ENCODE data around the gene MAST2. TPM values are rescaled to one million over a fixed set of nuclear protein-coding genes. Genes with fewer than 3 reads are reported as not detected.

The MAST2 gene
- polyA plus RNA-seq, 1 experiment: 24.7 TPM

- no peak overlapping the region for H3K27ac ChIP-seq (ENCODE audit: low read depth, low read length)
- ChIA-PET CTCF (no interaction called here), POLR2A (no interaction called here)
- H3K9me3 ChIP-seq (ENCODE audit: control insufficient read depth, insufficient read depth, low read length): no peaks in the 10 kb centered on the region
- DNase-seq (ENCODE audit: low read depth, low spot score): no peak
- no peak overlapping the region for H3K4me3 ChIP-seq (ENCODE audit: low read depth, low read length)
- H3K27me3 ChIP-seq (ENCODE audit: control insufficient read depth, insufficient read depth, low read length): no peaks in the 10 kb centered on the region
- TF ChIP-seq CTCF (IDR thresholded peaks at IDR 0.05; ENCODE audit: low read depth, low read length): no peak
Observed at GRCh38 chr1:45862008-45862407, 58.6 kb downstream of the MAST2 start.

GRCh38 chr1:45863218-45863617, 59.8 kb downstream of the MAST2 start:
- CTCF ChIA-PET: interaction anchor here (1.1 to 1.6 kb wide), 2 partner anchors 19 kb away, joined by 3 read pairs; no protein-coding TSS in a partner anchor
- POLR2A ChIA-PET: interaction anchor here (0.6 to 1.2 kb wide), 2 partner anchors 318 to 341 kb away, joined by 3 read pairs; partner anchors contain the start of gene PRDX1
- no peak for TF ChIP-seq CTCF (IDR thresholded peaks at IDR 0.05; ENCODE audit: low read depth, low read length)
- H3K4me3 ChIP-seq (ENCODE audit: low read depth, low read length): no peak overlapping the region
- no peak for DNase-seq (ENCODE audit: low read depth, low spot score)
- H3K27me3 ChIP-seq (ENCODE audit: control insufficient read depth, insufficient read depth, low read length): no peaks in the 10 kb centered on the region
- H3K9me3 ChIP-seq (ENCODE audit: control insufficient read depth, insufficient read depth, low read length): no peaks in the 10 kb centered on the region
- H3K27ac ChIP-seq (ENCODE audit: low read depth, low read length): no peak overlapping the region

GRCh38 chr1:45864167-45865106, 61.0 kb downstream of the MAST2 start:
- no peaks in the 10 kb centered on the region for H3K27me3 ChIP-seq (ENCODE audit: control insufficient read depth, insufficient read depth, low read length)
- CTCF ChIA-PET: interaction anchor here (1.1 kb wide), 1 partner anchor 17 kb away, joined by 4 read pairs; no protein-coding TSS in a partner anchor
- TF ChIP-seq CTCF (IDR thresholded peaks at IDR 0.05; ENCODE audit: low read depth, low read length): no peak
- POLR2A ChIA-PET: no interaction called here
- H3K9me3 ChIP-seq (ENCODE audit: control insufficient read depth, insufficient read depth, low read length): no peaks in the 10 kb centered on the region
- no peak for DNase-seq (ENCODE audit: low read depth, low spot score)
- H3K4me3 ChIP-seq (ENCODE audit: low read depth, low read length): peak overlapping the region; percentile 55
- H3K27ac ChIP-seq (ENCODE audit: low read depth, low read length): peak overlapping the region; percentile 40

- no peak for DNase-seq (ENCODE audit: low read depth, low spot score)
- CTCF ChIA-PET: no interaction called here
- Histone ChIP-seq H3K27ac (ENCODE audit: low read depth, low read length) (no peak overlapping the region), H3K27me3 (ENCODE audit: control insufficient read depth, insufficient read depth, low read length) (no peaks in the 10 kb centered on the region), H3K4me3 (ENCODE audit: low read depth, low read length) (no peak overlapping the region), H3K9me3 (ENCODE audit: control insufficient read depth, insufficient read depth, low read length) (no peaks in the 10 kb centered on the region)
- POLR2A ChIA-PET: no interaction called here
- TF ChIP-seq CTCF (IDR thresholded peaks at IDR 0.05; ENCODE audit: low read depth, low read length): no peak
Observed at GRCh38 chr1:45867697-45868348, 64.4 kb downstream of the MAST2 start.

- Histone ChIP-seq H3K9me3 (ENCODE audit: control insufficient read depth, insufficient read depth, low read length) (no peaks in the 10 kb centered on the region), H3K4me3 (ENCODE audit: low read depth, low read length) (no peak overlapping the region), H3K27me3 (ENCODE audit: control insufficient read depth, insufficient read depth, low read length) (no peaks in the 10 kb centered on the region), H3K27ac (ENCODE audit: low read depth, low read length) (no peak overlapping the region)
- POLR2A ChIA-PET: no interaction called here
- TF ChIP-seq CTCF (IDR thresholded peaks at IDR 0.05; ENCODE audit: low read depth, low read length): no peak
- CTCF ChIA-PET: no interaction called here
- no peak for DNase-seq (ENCODE audit: low read depth, low spot score)
Observed at GRCh38 chr1:45868861-45869260, 65.4 kb downstream of the MAST2 start.
